Measurements from ENCODE around the gene OCSTAMP. TPM values are rescaled to one million over a fixed set of nuclear protein-coding genes. Genes with fewer than 3 reads are reported as not detected.

OCSTAMP gene
- total RNA-seq (2013; cell fraction: nucleolus; rRNA removed), result 1.2 and 1.3 TPM in 2 replicates
- total RNA-seq (2014; rRNA removed) (0.11 and 0.45 TPM in 2 replicates), total RNA-seq (2014; rRNA removed; fragmentation: Illumina TruSeq; extraction: Trizol) (0.09 TPM in 1 of 2 replicates, not detected in the other), total RNA-seq (2021) (0.23 and 0.35 TPM in 2 replicates), polyA plus RNA-seq (2011; rRNA removed) (0.17 and 0.22 TPM in 2 replicates), polyA plus RNA-seq (2014; fragmentation: Illumina TruSeq; extraction: Trizol) (0.15 and 0.46 TPM in 2 replicates), polyA plus RNA-seq (2014; fragmentation: Nextera tagmentation; extraction: Ambion mirVana) (under 1 TPM in 1 of 2 experiments, not detected in 1; 0.09 TPM), polyA plus RNA-seq (2014; rRNA removed) (0.19 and 0.46 TPM in 2 replicates), polyA plus RNA-seq (2016; fragmentation: Nextera tagmentation; extraction: Ambion mirVana) (under 1 TPM; 0.14 to 0.23 TPM), polyA minus RNA-seq (2011; rRNA and poly(A)+ RNA removed) (0.15 and 0.22 TPM in 2 replicates), Bru-seq, nascent RNA (percentile 47 among the genes with signal in this experiment), BruChase-seq, experiment 1, labeled RNA remaining after a 6-hour chase (percentile 27 among the genes with signal in this experiment), BruChase-seq, experiment 2, labeled RNA remaining after a 2-hour chase (percentile 35 among the genes with signal in this experiment)
- polyA plus RNA-seq (2011; ENCODE audit: low read depth), result not detected
- polyA plus RNA-seq (2011; cell fraction: cytosol; rRNA removed), result 0.16 and 0.28 TPM in 2 replicates
- polyA plus RNA-seq (2011; cell fraction: nucleus; rRNA removed), result 0.19 and 0.22 TPM in 2 replicates
- 0.17 and 0.24 TPM in 2 replicates for polyA plus RNA-seq (2012)
- polyA minus RNA-seq (2011; cell fraction: cytosol; rRNA and poly(A)+ RNA removed), result not detected in 2 replicates
- 0.12 and 0.29 TPM in 2 replicates for polyA minus RNA-seq (2011; cell fraction: nucleus; rRNA and poly(A)+ RNA removed)
- long read RNA-seq, experiment 1, partial matches to known transcripts, result 0 of 1 reads
- long read RNA-seq, experiment 1, other reads (novel, unspliced or antisense), result 1 of 1 reads
- long read RNA-seq, experiment 2, partial matches to known transcripts, result 1 of 1 reads
- long read RNA-seq, experiment 2, other reads (novel, unspliced or antisense), result 0 of 1 reads

DNA sequence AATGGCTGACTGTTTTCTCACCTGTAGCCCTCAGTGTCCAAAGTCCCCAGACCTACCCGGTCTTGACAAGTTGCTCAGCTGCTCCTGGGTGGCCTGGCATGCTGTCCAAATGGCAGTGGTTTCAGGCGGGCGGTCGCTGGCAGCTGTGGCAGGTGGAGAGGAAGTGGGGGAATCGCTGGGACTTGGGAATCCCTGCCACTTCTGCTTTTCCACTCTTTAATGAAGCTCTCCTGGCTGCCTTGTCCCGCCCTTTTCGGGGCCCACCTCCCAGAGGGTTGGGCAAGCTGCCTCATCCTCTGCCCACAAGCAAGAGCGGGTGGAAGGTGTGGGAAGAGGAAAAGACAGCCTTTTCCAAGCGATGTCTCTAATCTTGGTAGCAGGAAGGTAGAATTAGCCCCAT is at the start of gene OCSTAMP:
Gene OCSTAMP, minus strand, starts transcription at position 194 of the 400 bp plus-strand sequence. Its CDS starts 94 bp downstream, at position 100.
- ChIA-PET SMC1A (ENCODE audit: uncharacterized antibody, unreplicated experiment) (interaction anchor here (0.8 to 4.3 kb wide), 10 partner anchors 9 to 136 kb away, joined by 3 to 19 read pairs (median 4); no protein-coding TSS in a partner anchor), CTCF (interaction anchor here (1.1 to 4.3 kb wide), 8 partner anchors 9 to 139 kb away, joined by 3 to 43 read pairs (median 9); partner anchors contain the start of gene TP53RK), RAD21 (ENCODE audit: unreplicated experiment) (interaction anchor here (1.2 kb wide), 1 partner anchor 31 kb away, joined by 4 read pairs; no protein-coding TSS in a partner anchor), POLR2A (interaction anchor here (2.2 kb wide), 1 partner anchor 136 kb away, joined by 9 read pairs; no protein-coding TSS in a partner anchor)
- DNase-seq (ENCODE audit: low read depth, low spot score) (no peak), ATAC-seq (no peak), FAIRE-seq (no peak)
- TF ChIP-seq NFYA (IDR thresholded peaks at IDR 0.05; ENCODE audit: borderline replicate concordance, low read depth, low read length) (no peak), IKZF1 (conservative IDR thresholded peaks at IDR 0.05) (peak; percentile 32; the same call in 1 of the 2 replicates), SPI1 (IDR thresholded peaks at IDR 0.05; ENCODE audit: borderline replicate concordance, insufficient read depth, low read depth, low read length) (peak; percentile 57)
- TF ChIP-seq, protein P1, sequence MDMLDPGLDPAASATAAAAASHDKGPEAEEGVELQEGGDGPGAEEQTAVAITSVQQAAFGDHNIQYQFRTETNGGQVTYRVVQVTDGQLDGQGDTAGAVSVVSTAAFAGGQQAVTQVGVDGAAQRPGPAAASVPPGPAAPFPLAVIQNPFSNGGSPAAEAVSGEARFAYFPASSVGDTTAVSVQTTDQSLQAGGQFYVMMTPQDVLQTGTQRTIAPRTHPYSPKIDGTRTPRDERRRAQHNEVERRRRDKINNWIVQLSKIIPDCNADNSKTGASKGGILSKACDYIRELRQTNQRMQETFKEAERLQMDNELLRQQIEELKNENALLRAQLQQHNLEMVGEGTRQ (IDR thresholded peaks at IDR 0.05; ENCODE audit: borderline replicate concordance, low read depth, low read length), result no peak
- H3K36me3 ChIP-seq (ENCODE audit: control insufficient read depth in 2 of 2, insufficient read depth in 2 of 2, low read length in 1 of 2), result no peaks in the 10 kb centered on the region
- in situ Hi-C loops (cut with MboI) (loop anchor here (10.0 kb wide), 1 partner anchor 134 kb away; the partner anchor contains the start of gene TP53RK), intact Hi-C loops (cut with micrococcal nuclease; ENCODE audit: unreplicated experiment) (no loop called here)
- H4K20me1 ChIP-seq (ENCODE audit: control insufficient read depth, insufficient read depth), result no peaks in the 10 kb centered on the region
- H2AFZ ChIP-seq (ENCODE audit: control insufficient read depth, low read depth, low read length), result no peak within 1 kb of the TSS; the same call in 1 of the 2 replicates
- no peaks in the 10 kb centered on the region for H3K79me2 ChIP-seq (ENCODE audit: control insufficient read depth, insufficient read depth, low read length)
- peaks cover 70% of the 10 kb centered on the region for H3K4me1 ChIP-seq (ENCODE audit: control insufficient read depth, insufficient read depth, low read length)
- peak within 1 kb of the TSS; percentile 76 for H3K27ac ChIP-seq (ENCODE audit: control insufficient read depth, insufficient read depth)
- 65% methylated on average over 9 of the region's 9 CpGs for WGBS (ENCODE audit: insufficient coverage, insufficient replicate concordance, low lambda C conversion rate, missing lambda C conversion rate)
- BruUV-seq (replicated peaks), result no TSS peak
- H3K4me3 ChIP-seq, result no peak within 1 kb of the TSS; the same call in 1 of the 2 replicates
- H3K4me2 ChIP-seq (ENCODE audit: control insufficient read depth, insufficient read depth), result no peak within 1 kb of the TSS; the same call in 1 of the 2 replicates
- H3K27me3 ChIP-seq (replicated peaks in 1 of 2; ENCODE audit: control insufficient read depth in 2 of 2, insufficient read depth in 2 of 2, low read length in 1 of 2), result no peaks in the 10 kb centered on the region
- H3K9ac ChIP-seq (ENCODE audit: control insufficient read depth, insufficient read depth, low read length), result 0 out of 2 replicates have a peak within 1 kb of the TSS, but pooled peaks have one; percentile 4
- H3K9me3 ChIP-seq (replicated peaks; ENCODE audit: control insufficient read depth, insufficient read depth, low read length), result no peaks in the 10 kb centered on the region
